GF-D8 (cell line): ENCODE measurements around the gene FNDC10.
"Not testable (repeated sequence)": the region's sequence is repeated elsewhere in the genome, so short reads cannot be mapped to it uniquely, and the experiment has no call there.

ENCODE experiments used
- DNase-seq: peaks from one replicate; lab custom pipeline; 2025; lab: John Stamatoyannopoulos, UW

Gene FNDC10

GRCh38 chr1:1599935-1600860 is at the start of gene FNDC10:
Gene FNDC10, minus strand, starts transcription at chr1:1600135. Its CDS starts 120 bp downstream, at chr1:1600015.
- no peak for DNase-seq

- DNase-seq: not testable (repeated sequence)
These were observed 48.3 kb upstream of the FNDC10 start for GRCh38 chr1:1648265-1648664.

GRCh38 chr1:1647567-1648241 is 47.8 kb upstream of the FNDC10 start:
- not testable (repeated sequence) for DNase-seq

- not testable (repeated sequence) for DNase-seq
These were observed 46.4 kb upstream of the FNDC10 start for GRCh38 chr1:1646326-1646725.

GRCh38 chr1:1640711-1641461 is 41.0 kb upstream of the FNDC10 start:
- not testable (repeated sequence) for DNase-seq

GRCh38 chr1:1640081-1640480 is 40.1 kb upstream of the FNDC10 start:
- not testable (repeated sequence) for DNase-seq

- not testable (repeated sequence) for DNase-seq
These were observed 39.4 kb upstream of the FNDC10 start for GRCh38 chr1:1639368-1639767.

- DNase-seq: not testable (repeated sequence)
These were observed 38.6 kb upstream of the FNDC10 start for GRCh38 chr1:1638528-1638927.

GRCh38 chr1:1637479-1637875 is 37.5 kb upstream of the FNDC10 start:
- DNase-seq: not testable (repeated sequence)

- DNase-seq: not testable (repeated sequence)
These were observed 36.9 kb upstream of the FNDC10 start for GRCh38 chr1:1636621-1637478.

- DNase-seq: not testable (repeated sequence)
These were observed 34.7 kb upstream of the FNDC10 start for GRCh38 chr1:1634613-1635012.

- not testable (repeated sequence) for DNase-seq
These were observed 33.5 kb upstream of the FNDC10 start for GRCh38 chr1:1633409-1633808.

- no peak for DNase-seq
These were observed 32.0 kb upstream of the FNDC10 start, which contains the start of gene MMP23B for GRCh38 chr1:1631782-1632420. Gene MMP23B, plus strand, starts transcription at chr1:1632173. Its CDS starts 46 bp downstream, at chr1:1632219.

- no peak for DNase-seq
These were observed 31.2 kb upstream of the FNDC10 start for GRCh38 chr1:1630965-1631781.

GRCh38 chr1:1630191-1630964 is 30.4 kb upstream of the FNDC10 start:
- no peak for DNase-seq

- DNase-seq: no peak
These were observed 29.7 kb upstream of the FNDC10 start for GRCh38 chr1:1629430-1630190.

GRCh38 chr1:1628754-1629429 is 29.0 kb upstream of the FNDC10 start:
- DNase-seq: no peak
